OCI-LY7 (cell line): ENCODE data around the gene LRRC74B. TPM values are rescaled to one million over a fixed set of nuclear protein-coding genes. Genes with fewer than 3 reads are reported as not detected.
"Not testable (repeated sequence)": the region's sequence is repeated elsewhere in the genome, so short reads cannot be mapped to it uniquely, and the experiment has no call there.

Source experiments
- BruUV-seq: library from RNA; stranded (reverse); fragments of 400-500 nt; replicated peaks from 2 replicates; lab custom pipeline; 2021; lab: Mats Ljungman, UMichigan
- CTCF ChIA-PET: fragments of 300-600 bp; sonication (Branson Sonifier 250); formaldehyde crosslinking; loops from one replicate; lab custom pipeline; 2022; ENCODE audit warnings: antibody characterized with exemption; ENCODE audit not compliant: unreplicated experiment; lab: Charles Lee
- POLR2A ChIA-PET: fragments of 300-600 bp; sonication (Branson Sonifier 250); formaldehyde crosslinking; loops from one replicate; lab custom pipeline; 2022; ENCODE audit warnings: antibody characterized with exemption; lab: Charles Lee
- DNase-seq: peaks from one replicate; pipeline ENCODE4 v3.0.0-alpha.2; 2015; ENCODE audit warnings: low spot score
- H2AFZ ChIP-seq: fragments of 200-600 bp; sonication (generic), shearing (Covaris generic); 2 replicates; pipeline ENCODE4 v1.6.1; 2014; ENCODE audit warnings: mild to moderate bottlenecking, antibody characterized with exemption, low read length, moderate library complexity
- H3K27ac ChIP-seq: fragments of 200-600 bp; sonication (generic); 2 replicates; pipeline ENCODE4 v1.5.1; 2014; ENCODE audit warnings: mixed run types, low read depth, mild to moderate bottlenecking, moderate library complexity, low read length, inconsistent platforms; ENCODE audit not compliant: poor library complexity, severe bottlenecking
- H3K36me3 ChIP-seq: fragments of 200-600 bp; sonication (generic); 2 replicates; pipeline ENCODE4 v1.6.1; 2014; ENCODE audit warnings: mild to moderate bottlenecking, antibody characterized with exemption, low read length, moderate library complexity, mixed read lengths; ENCODE audit not compliant: insufficient read depth
- H3K4me1 ChIP-seq: fragments of 200-600 bp; sonication (generic); 2 replicates; pipeline ENCODE4 v1.5.1; 2014; ENCODE audit warnings: mild to moderate bottlenecking, low read length; ENCODE audit not compliant: insufficient read depth, poor library complexity, severe bottlenecking
- H3K4me2 ChIP-seq: fragments of 200-600 bp; sonication (generic); 2 replicates; pipeline ENCODE4 v1.6.1; 2014; ENCODE audit warnings: mild to moderate bottlenecking, low read length
- H3K4me3 ChIP-seq: fragments of 200-600 bp; sonication (generic); 2 replicates; pipeline ENCODE4 v1.5.1; 2014; ENCODE audit warnings: mild to moderate bottlenecking, low read depth, low read length; ENCODE audit not compliant: poor library complexity, severe bottlenecking
- H3K79me2 ChIP-seq: fragments of 200-600 bp; sonication (generic); 2 replicates; pipeline ENCODE4 v1.6.1; 2016; ENCODE audit warnings: low read depth, mild to moderate bottlenecking, low read length, moderate library complexity, mixed read lengths; ENCODE audit not compliant: insufficient read depth
- H3K9me2 ChIP-seq: fragments of 200-600 bp; sonication (generic); 2 replicates; pipeline ENCODE4 v1.6.1; 2016; ENCODE audit warnings: mild to moderate bottlenecking, low read length, mixed read lengths; ENCODE audit not compliant: insufficient read depth
- H3K9me3 ChIP-seq: fragments of 200-600 bp; sonication (generic); 2 replicates; pipeline ENCODE4 v1.6.1; 2014; ENCODE audit warnings: mild to moderate bottlenecking, mixed run types, low read length, mixed read lengths
- H4K20me1 ChIP-seq: fragments of 200-600 bp; sonication (generic); 2 replicates; pipeline ENCODE4 v1.6.1; 2014; ENCODE audit warnings: mild to moderate bottlenecking, antibody characterized with exemption, low read length, moderate library complexity, mixed read lengths; ENCODE audit not compliant: insufficient read depth
- EZH2phosphoT487 ChIP-seq: fragments of 200-600 bp; sonication (generic); IDR thresholded peaks from 2 replicates; pipeline ENCODE4 v1.6.1; 2018; ENCODE audit warnings: low read depth, borderline replicate concordance, mild to moderate bottlenecking, mixed run types, antibody characterized with exemption, low read length, moderate library complexity, mixed read lengths
- intact Hi-C: fragments of 100-400 bp; cut with micrococcal nuclease; formaldehyde crosslinking; loops from one replicate; pipeline ENCODE4 v1.10.0; 2022; ENCODE audit not compliant: unreplicated experiment
- total RNA-seq, 2 experiments: library from RNA; depleted of rRNA in 1 of 2; stranded (reverse); fragments of >200 nt in 1 of 2; shearing (Covaris generic) in 1 of 2; gene quantifications; 2 replicates each; pipeline ENCODE4 v1.2.3, GENCODE V29; 2014 to 2022
- TF ChIP-seq, protein P1 (sequence below): fragments of 200-600 bp; sonication (generic); conservative IDR thresholded peaks from 2 replicates; pipeline ENCODE4 v1.5.1; 2014; ENCODE audit warnings: mild to moderate bottlenecking, antibody characterized with exemption, low read length, moderate library complexity, mixed read lengths

Gene LRRC74B
- total RNA-seq, 2 experiments from 2014 or later, result not detected

DNA sequence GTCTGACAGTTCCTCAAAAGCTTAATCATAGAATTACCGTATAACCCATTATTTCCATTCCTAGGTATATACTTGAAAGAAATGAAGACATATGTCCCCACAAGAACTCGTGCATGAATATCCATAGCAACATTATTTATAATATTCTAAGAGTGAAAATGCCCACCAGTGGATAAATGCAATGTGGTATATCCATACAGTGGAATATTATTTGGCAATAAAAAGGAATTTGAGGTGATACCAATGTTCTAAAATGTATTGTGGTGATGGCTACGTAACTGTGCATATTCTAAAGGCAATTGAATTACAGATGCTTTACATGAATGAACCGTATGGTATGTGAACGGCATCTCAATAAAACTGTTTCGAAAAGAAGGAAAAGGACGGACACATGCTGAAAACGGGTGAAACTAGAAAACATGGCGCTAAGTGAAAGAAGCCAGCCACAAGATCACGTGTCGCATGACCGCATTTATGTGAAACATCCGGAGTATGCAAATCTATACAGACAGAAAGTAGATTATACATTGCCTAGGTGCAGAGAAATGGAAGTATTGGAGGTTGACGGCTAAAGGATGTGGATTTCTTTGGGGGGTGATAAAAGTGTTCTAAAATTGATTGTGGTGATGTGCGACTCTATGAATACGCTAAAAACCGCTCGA lies 16.0 kb downstream of the LRRC74B start:
- H3K4me3 ChIP-seq, POLR2A ChIA-PET, H3K9me3 ChIP-seq, DNase-seq, H3K27ac ChIP-seq, intact Hi-C loops, H3K4me1 ChIP-seq, H2AFZ ChIP-seq, H3K79me2 ChIP-seq, H3K4me2 ChIP-seq, H3K9me2 ChIP-seq, H4K20me1 ChIP-seq, BruUV-seq, H3K36me3 ChIP-seq, CTCF ChIA-PET: not testable (repeated sequence)

DNA sequence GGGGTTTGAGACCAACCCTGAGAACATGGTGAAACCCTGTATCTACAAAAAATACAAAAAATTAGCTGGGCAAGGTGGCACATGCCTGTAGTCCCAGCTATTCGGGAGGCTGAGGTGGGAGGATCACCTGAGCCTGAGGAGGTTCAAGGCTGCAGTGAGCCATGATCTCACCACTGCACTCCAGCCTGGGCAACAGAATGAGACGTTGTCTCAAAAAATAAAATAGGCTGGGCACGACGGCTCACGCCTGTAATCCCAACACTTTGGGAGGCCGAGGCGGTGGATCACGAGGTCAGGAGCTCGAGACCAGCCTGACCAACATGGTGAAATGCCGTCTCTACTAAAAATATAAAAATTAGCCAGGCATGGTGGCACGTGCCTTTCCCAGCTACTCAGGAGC lies 18.7 kb downstream of the LRRC74B start:
- CTCF ChIA-PET, H2AFZ ChIP-seq, H3K4me1 ChIP-seq, H4K20me1 ChIP-seq, H3K27ac ChIP-seq, H3K36me3 ChIP-seq, H3K4me3 ChIP-seq, DNase-seq, BruUV-seq, intact Hi-C loops, H3K4me2 ChIP-seq, H3K9me2 ChIP-seq, H3K79me2 ChIP-seq, H3K9me3 ChIP-seq: not testable (repeated sequence)
- POLR2A ChIA-PET, result interaction anchor here (0.6 kb wide), 1 partner anchor 24 kb away, joined by 3 read pairs; no protein-coding TSS in a partner anchor

DNA sequence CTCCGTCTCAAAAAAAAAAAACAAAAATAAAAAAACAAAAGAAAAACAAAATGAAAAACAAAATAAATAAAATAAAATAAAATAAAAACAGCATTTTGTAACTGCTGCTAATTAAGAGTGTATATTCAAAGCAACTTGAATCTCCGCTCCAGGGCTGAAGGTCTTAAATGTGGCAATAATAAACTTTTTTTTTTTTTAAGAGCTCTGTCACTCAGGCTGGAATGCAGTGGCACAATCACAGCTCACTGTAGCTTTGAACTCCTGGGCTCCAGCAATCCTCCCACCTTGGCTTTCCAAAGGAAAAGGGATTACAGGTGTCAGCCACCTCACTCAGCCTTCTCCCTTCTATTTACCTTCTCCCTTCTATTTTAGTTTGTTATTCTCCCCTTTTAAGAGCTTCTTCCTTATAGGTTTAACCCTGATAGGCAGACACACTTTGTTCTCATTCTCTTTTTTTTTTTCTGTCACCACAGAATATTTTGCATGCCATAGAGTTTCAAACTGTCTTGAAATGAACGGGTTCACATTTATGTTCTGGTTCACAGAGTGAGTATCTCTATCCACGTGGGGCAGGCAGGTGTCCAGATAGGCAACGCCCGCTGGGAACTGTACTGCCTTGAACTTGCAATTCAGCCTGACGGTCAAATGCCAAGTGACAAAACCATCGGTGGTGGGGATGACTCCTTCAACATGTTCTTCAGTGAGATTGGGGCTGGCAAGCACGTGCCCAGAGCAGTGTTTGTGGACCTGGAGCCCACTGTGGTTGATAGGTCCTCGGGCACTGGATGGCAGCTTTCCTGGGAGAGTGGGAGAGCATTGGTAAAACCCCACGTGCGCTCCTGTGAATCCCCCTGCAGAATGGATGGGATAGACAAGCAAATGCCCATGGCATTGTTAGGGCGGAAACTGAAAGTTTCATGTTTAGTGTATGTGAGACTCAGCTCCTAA lies 19.4 kb downstream of the LRRC74B start:
- Histone ChIP-seq H3K9me3 (no peaks in the 10 kb centered on the region), H3K4me2 (no peak overlapping the region), H3K79me2 (no peaks in the 10 kb centered on the region), H3K9me2 (no peaks in the 10 kb centered on the region), H3K36me3 (no peaks in the 10 kb centered on the region), H4K20me1 (no peaks in the 10 kb centered on the region), H3K4me1 (no peaks in the 10 kb centered on the region), H2AFZ (no peak overlapping the region), H3K27ac (no peak overlapping the region), H3K4me3 (no peak overlapping the region)
- TF ChIP-seq, protein P1, sequence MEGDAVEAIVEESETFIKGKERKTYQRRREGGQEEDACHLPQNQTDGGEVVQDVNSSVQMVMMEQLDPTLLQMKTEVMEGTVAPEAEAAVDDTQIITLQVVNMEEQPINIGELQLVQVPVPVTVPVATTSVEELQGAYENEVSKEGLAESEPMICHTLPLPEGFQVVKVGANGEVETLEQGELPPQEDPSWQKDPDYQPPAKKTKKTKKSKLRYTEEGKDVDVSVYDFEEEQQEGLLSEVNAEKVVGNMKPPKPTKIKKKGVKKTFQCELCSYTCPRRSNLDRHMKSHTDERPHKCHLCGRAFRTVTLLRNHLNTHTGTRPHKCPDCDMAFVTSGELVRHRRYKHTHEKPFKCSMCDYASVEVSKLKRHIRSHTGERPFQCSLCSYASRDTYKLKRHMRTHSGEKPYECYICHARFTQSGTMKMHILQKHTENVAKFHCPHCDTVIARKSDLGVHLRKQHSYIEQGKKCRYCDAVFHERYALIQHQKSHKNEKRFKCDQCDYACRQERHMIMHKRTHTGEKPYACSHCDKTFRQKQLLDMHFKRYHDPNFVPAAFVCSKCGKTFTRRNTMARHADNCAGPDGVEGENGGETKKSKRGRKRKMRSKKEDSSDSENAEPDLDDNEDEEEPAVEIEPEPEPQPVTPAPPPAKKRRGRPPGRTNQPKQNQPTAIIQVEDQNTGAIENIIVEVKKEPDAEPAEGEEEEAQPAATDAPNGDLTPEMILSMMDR, result no peak
- TF ChIP-seq EZH2phosphoT487, result no peak
- ChIA-PET POLR2A (interaction anchor here (0.6 to 0.8 kb wide), 2 partner anchors 19 to 29 kb away, joined by 3 read pairs; no protein-coding TSS in a partner anchor), CTCF (no interaction called here)
- no TSS peak for BruUV-seq
- DNase-seq, result no peak
- intact Hi-C loops, result no loop called here
